K562 (cell line): ENCODE measurements around the gene ITGA1. TPM values are rescaled to one million over a fixed set of nuclear protein-coding genes. Genes with fewer than 3 reads are reported as not detected.
"Not testable (repeated sequence)": the region's sequence is repeated elsewhere in the genome, so short reads cannot be mapped to it uniquely, and the experiment has no call there.

Experiments used
- ATAC-seq: fragments of 200-7000 bp; cut with Tn5 transposase; 3 replicates; pipeline ENCODE4 v1.9.1; 2020; ENCODE audit warnings: moderate library complexity
- BruUV-seq: library from RNA; stranded (reverse); fragments of 400-500 nt; replicated peaks from 2 replicates; lab custom pipeline; 2021; lab: Mats Ljungman, UMichigan
- CTCF ChIA-PET: fragments of 300-600 bp; formaldehyde crosslinking; extraction: SDS; loops from one replicate; lab custom pipeline; 2021; ENCODE audit warnings: low intra/inter-chr PET ratio; lab: Yijun Ruan, JAX
- POLR2A ChIA-PET: fragments of 300-600, 350-650 bp; sonication (Branson Sonifier 250); formaldehyde crosslinking; extraction: SDS; loops from one replicate; lab custom pipeline; 2021; ENCODE audit warnings: antibody characterized with exemption, inconsistent platforms; lab: Yijun Ruan, JAX
- DNase-seq, 4 experiments: peaks; one replicate each; pipeline versions ENCODE4 v3.0.0 to v3.0.0-alpha.2; 2011 to 2018; ENCODE audit warnings: low spot score in 3 of 4, mixed read lengths in 3 of 4; ENCODE audit errors: extremely low read depth in 1 of 4
- FAIRE-seq: peaks from 2 replicates; lab custom pipeline; 2011; peaks lifted over from hg19 to GRCh38; lab: Jason Lieb, UNC
- H2AFZ ChIP-seq: 2 replicates; pipeline ENCODE4 v1.6.0; 2011; ENCODE audit warnings: low read depth, low read length, control low read depth, inconsistent platforms
- H3K27ac ChIP-seq: fragments of 200-600 bp; 3 replicates; pipeline ENCODE4 v1.8.0; 2011; ENCODE audit warnings: low read depth, mild to moderate bottlenecking, control low read depth, inconsistent platforms, low read length, moderate library complexity, mixed read lengths; ENCODE audit errors: extremely low read depth
- H3K27me3 ChIP-seq, 2 experiments: fragments of 300-600 bp in 1 of 2; 2 replicates in 1 of 2; 3 replicates in 1 of 2; pipeline versions ENCODE4 v1.6.0 to v1.8.0; 2011; ENCODE audit warnings: inconsistent platforms in 2 of 2, low read length in 2 of 2, mild to moderate bottlenecking in 1 of 2, mixed read lengths in 1 of 2, moderate library complexity in 1 of 2; ENCODE audit not compliant: control insufficient read depth in 2 of 2, insufficient read depth in 2 of 2
- H3K36me3 ChIP-seq: fragments of 300-600 bp; 3 replicates; pipeline ENCODE4 v1.8.0; 2011; ENCODE audit warnings: mild to moderate bottlenecking, low read length, inconsistent platforms; ENCODE audit not compliant: control insufficient read depth, insufficient read depth
- H3K4me1 ChIP-seq, 2 experiments: fragments of 200-600 bp in 1 of 2; replicated peaks in 1 of 2; 2 replicates in 1 of 2; 3 replicates in 1 of 2; pipeline versions ENCODE4 v1.5.1 to v1.8.0; 2011; ENCODE audit warnings: inconsistent platforms in 2 of 2, low read length in 2 of 2, mild to moderate bottlenecking in 1 of 2, mixed read lengths in 1 of 2, moderate library complexity in 1 of 2; ENCODE audit not compliant: control insufficient read depth in 2 of 2, insufficient read depth in 2 of 2
- H3K4me2 ChIP-seq: 2 replicates; pipeline ENCODE4 v1.6.1; 2011; ENCODE audit warnings: low read length, control low read depth, inconsistent platforms, mixed read lengths; ENCODE audit not compliant: insufficient read depth
- H3K4me3 ChIP-seq: fragments of 200-600 bp; sonication (generic), shearing (Covaris generic); 2 replicates; pipeline ENCODE4 v1.5.1; 2016; ENCODE audit warnings: control low read depth, inconsistent platforms
- H3K79me2 ChIP-seq: fragments of 200-600 bp; 3 replicates; pipeline ENCODE4 v1.8.0; 2011; ENCODE audit warnings: low read length, inconsistent platforms; ENCODE audit not compliant: control insufficient read depth, insufficient read depth
- H3K9ac ChIP-seq, 2 experiments: 2 replicates each; pipeline versions ENCODE4 v1.6.0 to v1.6.1; 2011; ENCODE audit warnings: low read depth in 2 of 2, low read length in 2 of 2, control low read depth in 1 of 2, inconsistent platforms in 1 of 2, mild to moderate bottlenecking in 1 of 2, mixed read lengths in 1 of 2; ENCODE audit not compliant: insufficient read depth in 1 of 2
- H3K9me1 ChIP-seq: one replicate; pipeline ENCODE4 v1.6.0; 2011; ENCODE audit warnings: inconsistent platforms, mild to moderate bottlenecking, low read length, moderate library complexity; ENCODE audit not compliant: control insufficient read depth, insufficient read depth
- H3K9me3 ChIP-seq: replicated peaks from 2 replicates; pipeline ENCODE4 v1.5.1; 2011; ENCODE audit warnings: low read depth, low read length, inconsistent platforms; ENCODE audit not compliant: control insufficient read depth, insufficient read depth
- H4K20me1 ChIP-seq: replicated peaks from 2 replicates; pipeline ENCODE4 v1.6.1; 2011; ENCODE audit warnings: low read length, inconsistent platforms, mixed read lengths; ENCODE audit not compliant: control insufficient read depth, insufficient read depth
- BRCA1 ChIP-seq, 2 experiments: fragments of 450-650 bp in 1 of 2; sonication (generic) in 1 of 2; formaldehyde crosslinking in 1 of 2; IDR thresholded peaks; 2 replicates each; pipeline versions ENCODE4 v1.5.0 to v1.6.1; 2017 to 2020; ENCODE audit warnings: mild to moderate bottlenecking in 1 of 2, missing genetic modification reagents in 1 of 2
- CHD4 ChIP-seq: fragments of 200-600 bp; sonication (generic); IDR thresholded peaks from 3 replicates; pipeline ENCODE4 v1.6.1; 2012; ENCODE audit warnings: low read depth, mild to moderate bottlenecking, mixed read lengths, low read length, inconsistent platforms; ENCODE audit not compliant: insufficient read depth, insufficient replicate concordance, poor library complexity, severe bottlenecking
- EHMT2 ChIP-seq: fragments of 450-650 bp; IDR thresholded peaks from 2 replicates; pipeline ENCODE4 v1.6.1; 2018; ENCODE audit warnings: antibody characterized with exemption
- ELF1 ChIP-seq: fragments of 200-800 bp; sonication (Bioruptor generic); IDR thresholded peaks from 2 replicates; pipeline ENCODE4 v1.6.1; 2016; ENCODE audit warnings: missing genetic modification characterization, missing compliant biosample characterization
- EWSR1 ChIP-seq: fragments of 450-650 bp; IDR thresholded peaks from 2 replicates; pipeline ENCODE4 v1.6.1; 2018; ENCODE audit warnings: borderline replicate concordance, mild to moderate bottlenecking, low read depth, moderate library complexity; ENCODE audit not compliant: partially characterized antibody
- FOXA1 ChIP-seq: fragments of 450-650 bp; IDR thresholded peaks from 2 replicates; pipeline ENCODE4 v1.6.1; 2016; ENCODE audit warnings: mild to moderate bottlenecking, borderline replicate concordance
- GABPB2 ChIP-seq: fragments of 250-450 bp; sonication (Bioruptor Pico); conservative IDR thresholded peaks from 2 replicates; pipeline ENCODE4 v1.5.1; 2021; ENCODE audit warnings: mild to moderate bottlenecking
- LEF1 ChIP-seq: fragments of 450-650 bp; IDR thresholded peaks from 2 replicates; pipeline ENCODE4 v1.6.1; 2016; ENCODE audit warnings: mild to moderate bottlenecking
- RBM25 ChIP-seq: fragments of 200-400 bp; formaldehyde crosslinking; IDR thresholded peaks from 2 replicates; pipeline ENCODE4 v1.6.1; 2018; ENCODE audit warnings: low read length, low read depth, moderate library complexity; ENCODE audit not compliant: severe bottlenecking
- ZC3H8 ChIP-seq: fragments of 450-650 bp; IDR thresholded peaks from 2 replicates; pipeline ENCODE4 v1.6.1; 2017
- ZNF197 ChIP-seq: fragments of 200-800 bp; sonication (Bioruptor generic); IDR thresholded peaks from 2 replicates; pipeline ENCODE4 v1.6.1; 2016; ENCODE audit warnings: low read depth, missing genetic modification characterization, missing compliant biosample characterization
- ZNF444 ChIP-seq: fragments of 250-450 bp; sonication (Bioruptor Pico); IDR thresholded peaks from 2 replicates; pipeline ENCODE4 v1.4.0; 2020; ENCODE audit warnings: mild to moderate bottlenecking, moderate library complexity
- ZNF695 ChIP-seq: fragments of 450-650 bp; formaldehyde crosslinking; IDR thresholded peaks from 2 replicates; pipeline ENCODE4 v1.4.0; 2020; ENCODE audit warnings: mild to moderate bottlenecking, moderate library complexity
- WGBS: fragments of 100-300 bp; shearing (Covaris generic); methylation state at CpG from one replicate; pipeline ENCODE4 v1.1.6; 2016; ENCODE audit warnings: low coverage, mixed read lengths; ENCODE audit not compliant: insufficient coverage; ENCODE audit errors: missing lambda C conversion rate; 5-methylcytosine and 5-hydroxymethylcytosine counted together
- in situ Hi-C: fragments of 300-500 bp; cut with MboI; formaldehyde crosslinking; loops from 4 replicates; pipeline ENCODE4 v1.15.0; 2018; ENCODE audit warnings: inconsistent platforms, mixed read lengths
- intact Hi-C: fragments of 100-400 bp; cut with micrococcal nuclease; formaldehyde crosslinking; loops from 2 replicates; pipeline ENCODE4 v1.14.2; 2022
- polyA plus RNA-seq, 8 experiments: library from polyadenylated mRNA; depleted of rRNA in 4 of 8; stranded (reverse) in 5 of 8; unstranded in 3 of 8; fragments of >200 nt; fragmentation: Nextera tagmentation in 2 of 8; fragmentation: Illumina TruSeq in 1 of 8; extraction: Ambion mirVana in 2 of 8; extraction: Trizol in 1 of 8; gene quantifications; 2 replicates each; pipeline versions ENCODE4 v1.2.1 to v1.2.3, GENCODE V29; 2011 to 2014; ENCODE audit warnings: inconsistent platforms in 1 of 8, missing spikeins in 1 of 8
- total RNA-seq, 7 experiments: library from RNA; depleted of rRNA in 6 of 7; stranded (reverse); fragments of >200 nt in 6 of 7; fragmentation: Illumina TruSeq in 2 of 7; extraction: Trizol in 2 of 7; gene quantifications; 2 replicates each; pipeline versions ENCODE4 v1.2.1 to v1.2.3, GENCODE V29; 2011 to 2021; ENCODE audit warnings: low replicate concordance in 1 of 7

ITGA1 gene
- total and polyA plus RNA-seq, 9 of the 15 experiments (the other 6 are each of a cell fraction or from before 2014, with no cell fraction given): 0.04 to 0.22 TPM; not detected in 7

DNA sequence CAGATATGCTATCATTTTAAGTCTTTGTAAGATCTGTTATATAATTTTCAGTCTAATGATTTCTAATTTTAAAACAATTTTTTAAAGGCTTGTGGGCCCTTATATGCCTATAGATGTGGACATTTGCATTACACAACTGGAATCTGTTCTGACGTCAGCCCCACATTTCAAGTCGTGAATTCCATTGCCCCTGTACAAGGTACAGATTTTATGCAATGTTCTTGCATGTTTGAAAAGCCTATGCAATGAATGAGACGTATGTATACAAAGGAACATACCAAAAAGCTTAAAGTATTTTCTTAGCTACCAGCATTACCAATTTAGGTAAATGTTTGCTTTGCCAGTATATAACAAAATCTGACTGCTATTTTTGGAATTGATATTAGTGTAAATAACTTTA lies 77.2 kb downstream of the ITGA1 start:
- Histone ChIP-seq H3K4me1 (no peaks in the 10 kb centered on the region), H3K27ac (no peak overlapping the region), H3K9ac (no peak overlapping the region), H3K9me3 (no peaks in the 10 kb centered on the region), H4K20me1 (no peaks in the 10 kb centered on the region), H3K9me1 (no peaks in the 10 kb centered on the region), H2AFZ (no peak overlapping the region), H3K4me3 (no peak overlapping the region), H3K4me2 (no peak overlapping the region), H3K79me2 (no peaks in the 10 kb centered on the region), H3K27me3 (no peaks in the 10 kb centered on the region), H3K36me3 (no peaks in the 10 kb centered on the region)
- ChIA-PET CTCF (no interaction called here), POLR2A (no interaction called here)
- no TSS peak for BruUV-seq
- no peak for ATAC-seq
- WGBS: 3% methylated on average over 3 of the region's 3 CpGs
- in situ Hi-C loops: no loop called here
- FAIRE-seq: no peak
- TF ChIP-seq GABPB2 (CRISPR knock-in tag) (no peak), LEF1 (no peak), ZNF444 (no peak), ZNF695 (no peak), ELF1 (tag) (no peak), RBM25 (no peak), EHMT2 (no peak), ZNF197 (CRISPR knock-in tag) (no peak), CHD4 (no peak), BRCA1 (IDR thresholded peaks at IDR 0.05) (no peak), BRCA1 (CRISPR knock-in tag; IDR thresholded peaks at IDR 0.05) (no peak), ZC3H8 (no peak), EWSR1 (no peak), FOXA1 (no peak)
- DNase-seq: no peak
- intact Hi-C loops: no loop called here

DNA sequence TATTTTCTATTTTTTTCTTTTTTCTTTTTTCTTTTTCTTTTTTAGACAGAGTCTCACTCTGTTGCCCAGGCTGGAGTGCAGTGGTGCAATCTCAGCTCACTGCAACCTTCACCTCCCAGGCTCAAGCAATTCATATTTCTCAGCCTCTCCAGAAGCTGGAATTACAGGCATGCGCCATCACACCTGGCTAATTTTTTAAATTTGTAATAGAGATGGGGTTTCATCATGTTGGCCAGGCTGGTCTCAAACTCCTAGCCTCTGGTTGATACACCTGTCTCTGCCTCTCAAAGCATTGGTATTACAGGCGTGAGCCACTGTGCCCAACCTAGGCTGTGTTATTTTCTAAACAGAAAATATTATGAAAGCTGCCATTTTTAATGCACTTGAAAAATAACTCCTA lies 78.3 kb downstream of the ITGA1 start:
- H3K79me2 ChIP-seq, H3K27ac ChIP-seq, DNase-seq, H3K4me1 ChIP-seq, H3K4me2 ChIP-seq, H2AFZ ChIP-seq, H3K36me3 ChIP-seq, H3K9ac ChIP-seq, in situ Hi-C loops, BruUV-seq, H4K20me1 ChIP-seq, H3K4me3 ChIP-seq, H3K27me3 ChIP-seq, intact Hi-C loops, CTCF ChIA-PET, H3K9me3 ChIP-seq, FAIRE-seq, ATAC-seq, H3K9me1 ChIP-seq: not testable (repeated sequence)
- 0% methylated on average over 2 of the region's 2 CpGs for WGBS
- POLR2A ChIA-PET: interaction anchor here (0.8 kb wide), 1 partner anchor 29 kb away, joined by 4 read pairs; no protein-coding TSS in a partner anchor
